NK-92 treated with Interleukin-12 subunit alpha and Interleukin-12 subunit beta, amount 100 ng/mL, for 24 hours (cell line): Measurements from ENCODE around the gene ZNF292.
A peak's percentile ranks its signal among the peaks of the same experiment; 100 is the strongest.
"Not testable (repeated sequence)": the region's sequence is repeated elsewhere in the genome, so short reads cannot be mapped to it uniquely, and the experiment has no call there.

Experiments
- DNase-seq: peaks from one replicate; lab custom pipeline; 2025; lab: John Stamatoyannopoulos, UW

ZNF292 gene

DNA sequence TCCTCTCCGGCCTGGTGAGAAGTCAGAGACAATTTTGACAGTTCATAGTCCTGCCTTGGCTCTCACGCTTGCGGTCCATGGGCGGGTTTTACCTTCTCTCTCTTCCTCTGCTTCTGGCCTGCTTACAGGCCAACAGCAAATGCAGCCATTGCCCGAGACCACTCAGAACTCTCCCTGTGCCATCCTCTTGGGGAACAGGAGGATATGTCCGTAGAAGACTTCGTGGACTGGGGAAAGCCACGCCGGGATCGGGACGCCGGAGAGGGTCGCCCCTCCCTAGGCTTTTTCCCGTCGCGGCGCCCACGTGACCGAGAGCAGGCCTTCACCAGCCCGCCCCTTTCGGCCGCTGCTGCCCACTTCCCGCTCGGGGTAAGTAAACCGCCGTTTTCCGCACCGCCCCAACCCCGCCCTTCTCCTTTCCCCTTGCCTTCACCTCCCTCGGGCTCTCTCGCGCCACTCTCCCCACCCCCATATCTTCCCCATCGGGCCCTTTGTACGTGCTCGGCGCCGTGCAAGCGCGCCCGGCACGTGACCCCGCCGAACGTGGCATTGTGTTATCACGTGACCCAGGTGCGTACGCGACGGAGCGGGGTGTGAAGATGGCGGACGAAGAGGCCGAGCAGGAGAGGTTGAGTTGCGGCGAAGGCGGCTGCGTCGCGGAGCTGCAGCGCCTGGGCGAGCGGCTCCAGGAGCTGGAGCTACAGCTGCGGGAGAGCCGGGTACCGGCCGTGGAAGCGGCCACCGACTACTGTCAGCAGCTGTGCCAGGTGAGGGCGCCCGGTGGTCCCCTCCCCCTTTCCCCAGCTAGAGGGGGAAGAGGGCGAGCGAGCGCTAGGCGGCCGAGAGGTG is at the start of gene ZNF292:
TSS of gene ZNF292 (plus strand) at position 573 of the 849 bp plus-strand sequence. CDS start at position 600, 27 bp downstream.
- DNase-seq, result peak; percentile 99

DNA sequence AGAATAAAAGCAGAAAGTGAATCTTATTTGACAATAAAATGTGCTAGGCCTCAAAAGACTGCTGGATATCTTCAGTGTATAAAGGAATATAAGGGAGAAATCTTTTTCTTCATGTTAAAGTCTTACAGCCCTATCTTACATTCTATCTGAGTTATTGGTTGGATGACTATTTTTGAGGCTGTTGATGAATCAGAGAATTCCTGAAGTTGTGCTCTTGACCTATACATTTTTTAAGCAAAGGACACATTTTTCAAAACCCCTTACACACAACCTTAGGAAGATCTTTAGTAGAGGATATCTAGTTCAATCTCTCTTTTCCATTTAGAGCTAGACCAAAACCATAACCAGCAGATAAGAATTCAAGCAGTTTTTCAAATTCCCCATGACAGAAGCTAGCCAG is 49.5 kb upstream of the ZNF292 start:
- DNase-seq, result no peak

DNA sequence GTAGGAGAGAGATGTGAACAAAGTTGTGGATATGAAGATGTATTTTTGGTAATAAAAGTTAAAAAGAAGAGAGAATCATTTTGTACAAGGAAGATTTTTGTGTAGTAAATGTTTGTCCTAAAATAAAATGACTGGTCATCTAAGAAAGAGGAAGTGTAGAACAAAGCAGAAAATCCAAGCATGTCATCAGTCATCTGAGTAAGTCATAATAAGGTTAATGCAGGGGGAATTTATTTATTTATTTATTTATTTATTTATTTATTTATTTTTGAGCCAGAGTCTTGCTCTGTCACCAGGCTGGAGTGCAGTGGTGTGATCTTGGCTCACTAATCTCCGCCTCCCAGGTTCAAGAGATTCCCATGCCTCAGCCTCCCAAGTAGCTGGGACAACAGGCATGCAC is 44.7 kb upstream of the ZNF292 start:
- DNase-seq, result no peak

DNA sequence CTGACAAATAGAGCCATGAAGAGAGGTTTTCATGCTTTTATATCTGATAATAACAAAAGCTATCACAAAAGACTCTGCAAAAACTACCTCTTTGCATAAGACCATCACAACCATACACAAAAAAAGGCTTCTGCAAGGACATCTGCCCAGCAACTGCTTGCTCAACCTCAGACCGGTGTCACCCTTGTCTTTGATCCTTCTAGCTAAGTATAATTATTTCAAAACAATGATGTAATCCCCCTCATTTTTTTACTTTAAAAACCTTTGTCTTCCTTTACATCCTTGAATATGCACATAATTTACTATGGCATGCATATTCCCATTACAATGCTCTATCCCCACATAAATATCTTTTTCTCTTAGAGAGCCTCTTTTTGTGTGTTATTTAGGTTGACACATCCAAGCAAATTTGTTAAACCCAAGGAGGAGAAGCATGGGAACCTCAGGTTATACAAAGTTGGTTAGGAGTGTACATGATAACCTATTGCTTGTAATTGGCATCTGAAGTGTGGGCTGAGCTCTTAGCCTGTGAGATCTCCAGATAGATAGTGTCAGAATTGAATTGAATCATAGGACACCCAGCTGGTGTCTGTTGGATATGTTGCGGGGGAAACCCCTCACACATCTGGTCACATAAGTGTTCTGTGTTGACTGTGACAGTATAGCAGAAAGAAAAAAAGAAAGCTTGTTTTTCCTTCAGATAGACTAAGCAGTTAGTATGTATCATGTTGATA is 39.8 kb upstream of the ZNF292 start:
- DNase-seq, result no peak

DNA sequence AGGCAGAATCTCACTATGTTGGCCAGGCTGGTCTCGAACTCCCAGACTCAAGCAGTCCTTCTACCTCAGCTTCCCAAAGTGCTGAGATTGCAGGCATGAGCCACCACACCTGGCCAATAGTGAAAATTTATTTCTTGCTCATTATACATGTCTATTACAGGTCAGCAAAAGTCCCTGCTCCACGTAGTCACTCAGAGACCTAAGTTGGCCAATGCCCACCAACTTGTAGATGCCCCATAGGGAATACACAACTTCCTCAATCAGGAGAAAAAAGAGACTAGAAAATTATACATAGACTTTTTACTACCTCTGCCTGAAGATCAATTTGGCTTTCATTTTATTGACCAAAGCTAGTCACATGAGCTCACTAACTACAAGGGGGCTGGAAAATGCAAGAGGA is 38.4 kb upstream of the ZNF292 start:
- no peak for DNase-seq

DNA sequence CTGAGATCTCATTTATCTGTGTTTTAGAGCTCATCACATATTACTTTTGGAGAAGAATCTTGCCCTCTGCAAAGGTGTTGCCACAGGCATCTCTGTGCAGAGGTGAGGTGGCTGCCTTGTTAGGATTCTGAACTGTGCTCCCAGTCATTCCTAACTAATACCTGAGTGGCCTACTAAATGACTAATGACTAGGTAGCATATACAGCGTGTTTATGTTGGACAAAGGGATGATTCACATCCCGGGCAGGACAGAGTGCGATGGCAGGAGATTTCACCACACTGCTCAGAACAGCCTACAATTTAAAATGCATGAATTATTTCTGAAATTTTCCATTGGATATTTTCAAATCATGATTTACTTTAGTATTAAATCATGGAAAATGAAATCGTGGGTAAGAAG is 37.3 kb upstream of the ZNF292 start:
- no peak for DNase-seq

DNA sequence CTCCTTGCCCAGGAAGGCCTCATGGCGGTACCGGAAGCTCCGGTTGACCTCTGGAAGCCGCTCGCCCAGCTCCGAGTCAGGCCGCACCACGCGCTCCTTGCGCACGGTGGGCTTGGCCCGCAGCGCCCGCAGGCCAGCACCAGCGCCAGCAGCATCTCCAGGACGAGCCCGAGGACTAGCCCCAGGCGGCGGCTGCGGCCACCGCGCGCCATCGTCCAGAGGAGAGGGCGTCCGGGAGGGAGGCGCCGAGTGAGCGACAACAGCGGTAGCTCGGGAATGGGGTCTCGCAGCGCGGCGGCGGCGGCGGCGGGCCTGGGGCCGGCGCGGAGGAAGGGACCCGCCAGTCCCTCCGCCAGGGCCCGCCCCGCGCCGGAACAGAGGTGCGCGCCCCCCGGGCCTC is 32.9 kb upstream of the ZNF292 start:
- no peak for DNase-seq

DNA sequence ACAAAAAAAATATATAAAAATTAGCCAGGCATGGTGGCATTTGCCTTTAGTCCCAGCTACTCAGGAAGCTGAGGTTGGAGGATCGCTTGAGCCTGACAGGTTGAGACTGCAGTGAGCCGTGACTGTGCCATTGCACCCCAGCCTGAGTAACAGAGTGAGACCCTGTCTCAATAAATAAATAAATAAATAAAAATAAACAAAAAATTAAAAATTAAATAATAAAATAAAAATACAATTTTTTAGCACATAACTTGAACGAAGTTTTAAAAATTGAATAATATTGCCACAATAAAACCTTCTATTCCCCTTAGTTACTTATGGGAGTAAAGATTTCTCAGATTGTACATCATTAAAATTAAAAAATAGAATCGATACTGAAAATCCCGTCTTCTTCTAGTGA is 31.3 kb upstream of the ZNF292 start:
- DNase-seq, result no peak

DNA sequence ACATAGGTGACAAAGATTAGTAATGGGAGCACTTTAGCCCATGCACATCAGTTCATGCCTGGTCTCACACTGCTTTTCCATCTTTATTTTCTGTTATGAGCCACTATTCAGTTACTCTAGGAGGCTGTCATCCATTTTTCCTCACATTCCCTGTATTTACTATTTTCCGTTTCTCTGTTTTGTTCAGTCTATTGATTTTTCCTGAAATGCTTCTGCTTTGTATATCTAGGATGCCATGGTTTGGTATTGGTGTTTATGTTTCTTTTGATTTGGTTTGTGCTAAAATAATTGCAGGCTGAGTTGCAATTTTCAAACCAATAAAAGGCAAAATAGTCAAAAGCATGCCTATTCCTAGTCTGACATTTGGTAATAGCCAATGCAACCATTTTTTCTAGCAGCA is 28.9 kb upstream of the ZNF292 start:
- DNase-seq, result no peak

DNA sequence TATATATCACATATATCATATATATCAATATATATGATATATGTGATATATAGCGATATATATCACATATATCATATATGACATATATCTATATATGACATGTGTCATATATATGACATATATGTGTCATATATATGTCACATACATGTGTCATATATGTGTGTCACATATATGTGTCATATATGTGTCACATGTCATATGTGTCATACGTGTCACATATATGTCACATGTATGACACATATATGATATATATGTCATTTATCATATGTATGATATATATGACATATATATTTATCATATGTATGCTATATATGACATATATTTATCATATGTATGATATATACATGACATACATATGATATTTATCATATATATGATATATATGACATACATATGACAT is 27.6 kb upstream of the ZNF292 start:
- no peak for DNase-seq

DNA sequence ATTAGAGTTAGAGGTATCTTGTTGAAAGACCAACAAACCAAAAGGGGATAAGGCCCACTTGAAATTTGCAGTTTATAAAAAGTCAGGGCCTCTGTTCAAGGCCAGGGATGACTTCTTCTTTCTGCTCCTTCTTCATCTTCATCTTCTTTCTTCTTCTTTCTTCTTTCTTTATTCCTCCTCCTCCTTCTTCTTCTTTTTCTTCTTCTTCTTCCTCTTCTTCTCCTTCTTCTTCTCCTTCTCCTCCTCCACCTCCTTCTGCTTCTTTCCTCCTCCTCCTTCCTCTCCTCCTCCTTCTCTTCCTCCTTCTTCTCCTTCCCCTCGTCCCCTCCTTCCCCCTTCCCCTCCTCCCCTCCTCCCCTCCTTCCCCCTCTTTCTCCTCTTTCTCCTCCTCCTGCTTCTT is 18.4 kb upstream of the ZNF292 start:
- no peak for DNase-seq

DNA sequence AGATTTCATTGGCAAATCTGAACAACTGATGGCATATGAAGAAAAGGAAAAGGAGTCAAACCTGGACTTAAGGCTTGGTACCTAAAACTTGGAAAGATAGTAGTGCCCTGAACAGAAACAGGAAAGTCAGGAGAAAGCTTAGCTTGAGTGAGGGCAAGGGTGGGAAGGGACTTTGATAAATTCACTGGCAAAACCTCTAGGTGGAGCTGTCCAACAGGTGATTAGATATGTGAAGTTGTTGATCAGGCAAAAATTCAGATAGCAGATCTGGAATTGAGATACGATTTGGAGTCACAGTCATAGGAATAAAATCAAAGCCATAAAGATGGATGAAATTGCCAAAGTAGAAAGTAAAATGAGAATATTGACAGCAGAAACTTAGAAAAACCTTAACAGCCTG is 16.1 kb upstream of the ZNF292 start:
- no peak for DNase-seq

DNA sequence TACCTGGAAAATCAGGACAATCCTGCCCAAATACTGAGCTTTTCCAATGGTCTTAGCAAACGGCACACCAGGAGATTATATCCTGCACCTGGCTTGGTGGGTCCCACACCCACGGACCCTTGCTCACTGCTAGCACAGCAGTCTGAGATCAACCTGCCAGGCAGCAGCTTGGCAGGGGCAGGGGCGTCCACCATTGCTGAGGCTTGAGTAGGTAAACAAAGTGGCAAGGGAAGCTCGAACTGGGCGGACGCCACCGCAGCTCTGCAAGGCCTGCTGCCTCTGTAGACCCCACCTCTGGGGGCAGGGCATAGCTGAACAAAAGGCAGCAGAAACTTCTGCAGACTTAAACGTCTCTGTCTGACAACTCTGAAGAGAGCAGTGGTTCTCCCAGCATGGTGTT is 15.4 kb upstream of the ZNF292 start:
- not testable (repeated sequence) for DNase-seq

DNA sequence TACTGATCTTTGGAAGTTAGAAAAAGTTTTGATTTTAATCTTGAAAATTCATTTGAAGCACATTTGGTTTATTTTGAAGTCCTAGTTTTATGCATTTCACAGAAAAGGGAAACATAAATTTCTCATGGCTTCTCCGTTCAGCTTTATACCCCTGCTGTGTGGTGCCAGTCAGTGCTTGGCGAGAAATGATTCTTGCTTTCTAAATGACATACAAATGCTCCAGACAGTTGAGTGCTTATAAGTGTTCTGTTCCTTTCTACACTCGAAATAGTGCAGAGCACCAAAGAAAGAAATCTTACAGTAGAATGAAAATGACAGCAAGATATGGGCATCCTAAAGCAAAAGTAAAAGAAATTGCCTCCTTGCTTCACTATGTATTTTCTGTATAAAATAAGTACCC is 9.0 kb upstream of the ZNF292 start:
- no peak for DNase-seq

DNA sequence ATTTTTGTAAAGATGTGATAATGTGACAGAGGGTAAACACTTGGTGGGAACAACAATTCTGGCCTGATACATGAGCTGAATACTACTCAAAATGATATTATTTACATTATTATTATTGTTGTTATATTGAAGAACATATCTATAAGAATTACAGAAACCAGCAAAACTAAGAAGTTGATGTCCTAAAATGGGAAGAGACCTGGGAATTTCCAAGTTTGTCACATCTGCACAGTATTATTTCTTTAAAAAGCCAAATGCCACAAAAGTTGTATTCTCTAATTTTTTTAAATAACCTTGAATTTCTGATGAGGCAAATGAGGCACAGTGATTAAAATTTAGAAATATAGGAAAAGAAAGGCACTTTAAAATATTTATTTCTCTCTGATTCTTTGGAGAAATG is 5.0 kb upstream of the ZNF292 start:
- DNase-seq, result no peak

DNA sequence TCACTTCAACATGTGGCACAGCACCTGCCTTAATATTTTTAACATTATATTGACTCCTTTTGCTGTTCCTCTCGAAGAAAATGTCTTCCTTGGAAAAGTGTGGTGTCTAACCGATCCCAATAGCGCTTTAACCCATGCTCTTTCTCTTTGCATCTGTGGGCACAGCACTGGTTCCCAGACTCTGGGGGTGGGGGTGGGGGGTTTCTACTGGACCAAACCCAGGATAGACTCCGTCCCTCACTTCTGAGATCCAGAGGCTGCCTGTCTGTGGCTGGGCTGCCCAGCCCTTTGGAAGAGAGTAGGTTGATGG is 3.9 kb upstream of the ZNF292 start:
- DNase-seq, result no peak

DNA sequence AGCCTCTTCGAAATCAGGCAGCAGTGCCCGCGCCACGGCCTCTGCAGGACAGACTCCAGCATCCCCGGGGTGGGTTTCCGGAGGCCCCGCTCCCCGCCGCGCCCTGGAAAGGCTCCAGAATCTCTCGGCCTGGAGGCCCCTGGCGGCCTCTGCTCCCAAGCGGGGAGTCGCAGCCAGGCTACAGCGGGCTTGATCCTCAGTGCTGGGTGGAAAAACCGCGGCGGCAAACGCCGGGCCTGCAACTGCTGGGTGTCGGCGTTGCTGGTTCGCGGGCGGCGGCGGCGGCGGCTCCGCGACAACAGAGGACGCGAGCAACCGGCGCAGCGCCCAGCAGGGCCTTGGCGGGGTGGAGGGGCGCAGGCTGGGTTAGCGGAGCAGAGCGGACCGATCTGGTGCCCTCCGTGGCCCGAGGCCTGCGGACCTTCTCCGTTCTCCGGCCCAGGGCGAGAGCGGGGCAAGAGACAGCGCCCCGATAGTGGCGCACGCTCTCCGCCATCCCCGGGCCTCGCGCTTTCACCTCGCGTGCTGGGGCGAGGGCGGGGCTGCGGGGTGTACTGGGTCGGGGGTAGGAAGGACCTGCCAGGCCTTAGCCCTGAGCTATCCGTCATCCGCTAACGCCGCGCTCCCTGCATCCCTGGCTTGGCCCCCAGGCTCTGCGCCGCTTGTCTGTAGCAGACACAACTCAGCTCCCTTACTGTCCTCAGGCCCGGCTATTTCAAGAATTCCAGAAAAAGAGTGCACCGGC is 3.4 kb upstream of the ZNF292 start:
- DNase-seq, result peak; percentile 61

DNA sequence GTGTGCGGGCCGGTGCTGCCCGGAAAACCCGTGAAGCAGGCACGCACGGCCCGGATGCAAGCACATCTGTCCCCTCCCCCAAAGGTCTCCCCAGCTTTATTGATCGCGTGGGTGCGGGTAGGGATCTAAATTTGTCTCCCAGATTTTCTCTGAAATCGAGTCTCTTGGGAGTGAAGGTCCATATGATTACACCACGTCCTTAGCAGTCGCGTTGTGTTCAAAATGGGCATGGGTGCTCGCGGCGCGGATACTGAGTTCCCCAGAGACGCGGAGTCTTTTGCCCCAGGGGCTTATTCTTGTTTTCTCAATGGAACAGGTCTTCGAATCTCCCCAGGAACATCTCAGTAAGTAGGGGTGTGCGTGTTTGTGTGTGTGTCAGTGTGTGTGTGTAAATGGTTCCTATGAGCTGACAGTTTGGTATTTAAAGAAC is 2.8 kb upstream of the ZNF292 start:
- DNase-seq, result no peak

DNA sequence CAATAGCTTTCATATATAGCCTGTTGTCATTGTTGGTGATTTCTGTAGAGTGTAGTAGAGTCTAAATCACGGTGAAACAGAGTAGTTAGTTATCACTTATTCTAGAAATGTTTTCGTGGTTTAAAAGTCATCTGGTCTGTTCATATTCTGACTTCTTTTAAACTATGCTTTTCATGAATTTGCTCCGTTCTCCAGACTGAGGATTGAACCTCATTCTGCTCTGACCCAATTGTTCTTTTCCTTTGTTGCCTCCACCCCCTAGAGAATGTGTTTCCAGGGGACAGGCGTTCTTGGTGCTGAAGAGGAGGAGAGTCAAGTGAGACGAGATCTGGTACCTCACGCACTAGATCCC is 748 bp upstream of the ZNF292 start:
- no peak for DNase-seq

DNA sequence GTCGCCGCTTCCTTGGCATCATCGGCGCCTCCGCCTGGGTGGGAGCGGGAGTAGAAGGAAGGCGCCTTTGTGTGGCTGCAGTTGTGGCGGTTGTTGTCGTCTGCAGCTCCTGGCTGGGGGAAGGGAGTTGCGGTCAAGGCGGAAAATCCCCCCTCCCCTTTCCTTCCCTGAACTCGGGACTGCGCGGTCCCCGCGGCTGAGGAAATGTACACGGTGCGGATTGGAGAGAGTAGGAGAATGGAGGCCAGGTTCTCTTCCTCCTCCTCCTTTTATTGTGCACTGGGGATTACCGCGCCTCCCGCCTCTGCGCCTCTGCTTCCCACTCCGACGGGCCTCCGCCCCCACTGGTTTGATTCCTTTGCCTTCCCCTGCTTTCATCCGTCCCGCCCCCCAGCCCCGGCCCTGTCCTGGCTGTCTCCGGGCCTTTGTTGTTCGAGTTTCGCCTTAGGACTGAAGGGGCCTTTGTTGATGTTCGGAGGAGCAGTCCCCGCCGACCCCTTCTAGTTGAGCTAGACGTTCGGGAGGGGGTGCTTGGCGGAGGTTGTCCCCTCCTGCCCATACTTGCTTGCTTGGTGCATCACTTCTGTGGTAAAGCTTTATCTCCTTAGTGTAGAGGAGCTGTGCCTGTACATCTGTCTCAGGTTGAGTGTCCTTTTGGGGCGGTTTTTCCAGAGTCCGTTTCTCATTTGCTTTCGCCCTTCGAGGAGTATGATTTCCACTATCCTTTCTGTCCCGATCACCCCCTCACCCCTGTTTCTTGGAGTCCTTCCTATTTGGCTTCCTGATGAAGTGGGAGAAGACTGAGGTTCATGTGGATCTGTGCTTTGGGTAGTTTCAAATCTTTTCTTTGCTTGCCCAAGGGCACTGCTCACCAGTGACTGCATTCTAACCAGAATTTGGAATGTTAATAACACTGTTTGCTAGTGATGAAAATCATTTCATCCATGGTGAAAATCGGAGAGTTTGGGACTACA is 764 bp downstream of the ZNF292 start:
- peak; percentile 56 for DNase-seq

DNA sequence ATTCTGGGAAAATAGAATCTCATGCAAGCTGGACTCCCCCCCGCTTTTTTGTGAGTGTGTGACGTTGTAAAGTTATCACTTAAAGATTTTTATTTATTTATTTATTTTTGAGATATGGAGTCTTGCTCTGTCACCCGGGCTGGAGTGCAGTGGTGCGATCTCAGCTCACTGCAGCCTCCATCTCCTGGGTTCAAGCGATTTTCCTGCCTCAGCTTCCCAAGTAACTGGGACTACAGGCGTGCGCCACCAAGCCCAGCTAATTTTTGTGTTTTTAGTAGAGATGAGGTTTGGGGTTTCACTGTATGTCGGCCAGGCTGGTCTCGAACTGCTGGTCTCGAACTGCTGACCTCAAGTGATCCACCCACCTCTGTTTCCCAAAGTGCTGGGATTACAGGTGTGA is 2.2 kb downstream of the ZNF292 start:
- not testable (repeated sequence) for DNase-seq

DNA sequence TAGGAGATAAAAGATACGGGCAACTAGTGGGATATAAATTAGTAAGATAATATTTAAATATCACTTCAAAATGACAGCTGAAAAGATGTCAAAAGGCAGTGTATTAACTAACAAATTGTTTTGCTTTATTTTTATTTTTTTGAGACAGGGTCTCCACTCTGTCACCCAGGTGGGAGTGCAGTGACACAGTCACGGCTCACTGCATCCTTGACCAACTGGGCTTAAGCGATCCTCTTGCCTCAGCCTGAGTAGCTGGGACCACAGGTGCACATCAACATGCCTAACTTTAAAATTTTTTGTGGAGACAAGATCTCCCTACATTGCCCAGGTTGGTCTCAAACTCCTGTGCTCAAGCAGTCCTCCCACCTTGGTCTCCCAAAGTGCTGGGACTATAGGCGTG is 5.9 kb downstream of the ZNF292 start:
- no peak for DNase-seq
